HepG2 (cell line): ENCODE data around the gene AHCYL2.
"Not testable (repeated sequence)": the region's sequence is repeated elsewhere in the genome, so short reads cannot be mapped to it uniquely, and the experiment has no call there.

Experiments
- AGO2 ChIP-seq: fragments of 200-400 bp; formaldehyde crosslinking; optimal IDR thresholded peaks from 2 replicates; pipeline ENCODE3; 2017; ENCODE audit warnings: mild to moderate bottlenecking, low read depth, low read length, moderate library complexity
- CBX1 ChIP-seq: IDR thresholded peaks from one replicate; pipeline ENCODE4 v1.6.1; 2016; ENCODE audit warnings: antibody characterized with exemption, low read depth
- FOXM1 ChIP-seq: sonication (generic); formaldehyde crosslinking; IDR thresholded peaks from 2 replicates; pipeline ENCODE4 v1.5.0; 2020; ENCODE audit warnings: missing genetic modification reagents
- MIER3 ChIP-seq: IDR thresholded peaks from 2 replicates; pipeline ENCODE4 v1.6.1; 2016; ENCODE audit warnings: missing compliant biosample characterization, borderline replicate concordance
- PAX8 ChIP-seq: sonication (generic); formaldehyde crosslinking; IDR thresholded peaks from 2 replicates; pipeline ENCODE4 v1.8.0; 2022; ENCODE audit warnings: mild to moderate bottlenecking, missing genetic modification reagents, borderline replicate concordance
- POLR2A ChIP-seq, 2 experiments: IDR thresholded peaks; 2 replicates each; pipeline ENCODE4 v1.6.1; 2011; ENCODE audit warnings: low read depth in 2 of 2, low read length in 2 of 2, mild to moderate bottlenecking in 1 of 2, moderate library complexity in 1 of 2; ENCODE audit not compliant: insufficient read depth in 1 of 2
- TF ChIP-seq, protein P1 (sequence below): sonication (generic); formaldehyde crosslinking; IDR thresholded peaks from 2 replicates; pipeline ENCODE4 v1.5.0; 2020; ENCODE audit warnings: mild to moderate bottlenecking, missing genetic modification reagents, moderate library complexity
- TF ChIP-seq, protein P2 (sequence below): sonication (generic); formaldehyde crosslinking; IDR thresholded peaks from 2 replicates; pipeline ENCODE4 v1.4.0; 2020; ENCODE audit warnings: missing genetic modification reagents

DNA sequence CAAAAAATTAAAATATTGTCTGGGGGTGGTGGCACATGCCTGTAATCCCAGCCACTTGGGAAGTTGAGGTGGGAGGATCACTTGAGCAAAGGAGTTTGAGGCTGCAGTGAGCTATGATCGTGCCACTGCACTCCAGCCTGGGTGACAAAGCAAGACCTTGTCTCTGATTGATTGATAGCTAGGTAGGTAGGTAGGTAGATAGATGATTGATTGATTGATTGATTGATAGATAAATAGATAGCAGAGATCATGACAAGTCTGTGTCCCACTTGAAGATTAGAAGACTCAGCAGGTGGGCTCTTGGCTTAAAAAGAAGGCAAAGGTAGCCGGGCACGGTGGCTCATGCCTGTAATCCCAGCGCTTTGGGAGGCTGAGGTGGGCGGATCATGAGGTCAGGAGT, 27.8 kb downstream of the AHCYL2 start:
- TF ChIP-seq, protein P1, sequence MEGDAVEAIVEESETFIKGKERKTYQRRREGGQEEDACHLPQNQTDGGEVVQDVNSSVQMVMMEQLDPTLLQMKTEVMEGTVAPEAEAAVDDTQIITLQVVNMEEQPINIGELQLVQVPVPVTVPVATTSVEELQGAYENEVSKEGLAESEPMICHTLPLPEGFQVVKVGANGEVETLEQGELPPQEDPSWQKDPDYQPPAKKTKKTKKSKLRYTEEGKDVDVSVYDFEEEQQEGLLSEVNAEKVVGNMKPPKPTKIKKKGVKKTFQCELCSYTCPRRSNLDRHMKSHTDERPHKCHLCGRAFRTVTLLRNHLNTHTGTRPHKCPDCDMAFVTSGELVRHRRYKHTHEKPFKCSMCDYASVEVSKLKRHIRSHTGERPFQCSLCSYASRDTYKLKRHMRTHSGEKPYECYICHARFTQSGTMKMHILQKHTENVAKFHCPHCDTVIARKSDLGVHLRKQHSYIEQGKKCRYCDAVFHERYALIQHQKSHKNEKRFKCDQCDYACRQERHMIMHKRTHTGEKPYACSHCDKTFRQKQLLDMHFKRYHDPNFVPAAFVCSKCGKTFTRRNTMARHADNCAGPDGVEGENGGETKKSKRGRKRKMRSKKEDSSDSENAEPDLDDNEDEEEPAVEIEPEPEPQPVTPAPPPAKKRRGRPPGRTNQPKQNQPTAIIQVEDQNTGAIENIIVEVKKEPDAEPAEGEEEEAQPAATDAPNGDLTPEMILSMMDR: not testable (repeated sequence)
- not testable (repeated sequence) for TF ChIP-seq MIER3 (CRISPR knock-in tag); POLR2A (IDR thresholded peaks at IDR 0.05; ENCODE audit: insufficient read depth in 1 of 2, low read depth in 2 of 2, low read length in 2 of 2); AGO2; CBX1; PAX8 (CRISPR knock-in tag); FOXM1
- TF ChIP-seq, protein P2, sequence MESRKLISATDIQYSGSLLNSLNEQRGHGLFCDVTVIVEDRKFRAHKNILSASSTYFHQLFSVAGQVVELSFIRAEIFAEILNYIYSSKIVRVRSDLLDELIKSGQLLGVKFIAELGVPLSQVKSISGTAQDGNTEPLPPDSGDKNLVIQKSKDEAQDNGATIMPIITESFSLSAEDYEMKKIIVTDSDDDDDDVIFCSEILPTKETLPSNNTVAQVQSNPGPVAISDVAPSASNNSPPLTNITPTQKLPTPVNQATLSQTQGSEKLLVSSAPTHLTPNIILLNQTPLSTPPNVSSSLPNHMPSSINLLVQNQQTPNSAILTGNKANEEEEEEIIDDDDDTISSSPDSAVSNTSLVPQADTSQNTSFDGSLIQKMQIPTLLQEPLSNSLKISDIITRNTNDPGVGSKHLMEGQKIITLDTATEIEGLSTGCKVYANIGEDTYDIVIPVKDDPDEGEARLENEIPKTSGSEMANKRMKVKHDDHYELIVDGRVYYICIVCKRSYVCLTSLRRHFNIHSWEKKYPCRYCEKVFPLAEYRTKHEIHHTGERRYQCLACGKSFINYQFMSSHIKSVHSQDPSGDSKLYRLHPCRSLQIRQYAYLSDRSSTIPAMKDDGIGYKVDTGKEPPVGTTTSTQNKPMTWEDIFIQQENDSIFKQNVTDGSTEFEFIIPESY (CRISPR knock-in tag): not testable (repeated sequence)
